Measurements from ENCODE around the gene UBN1.

Gene UBN1

DNA sequence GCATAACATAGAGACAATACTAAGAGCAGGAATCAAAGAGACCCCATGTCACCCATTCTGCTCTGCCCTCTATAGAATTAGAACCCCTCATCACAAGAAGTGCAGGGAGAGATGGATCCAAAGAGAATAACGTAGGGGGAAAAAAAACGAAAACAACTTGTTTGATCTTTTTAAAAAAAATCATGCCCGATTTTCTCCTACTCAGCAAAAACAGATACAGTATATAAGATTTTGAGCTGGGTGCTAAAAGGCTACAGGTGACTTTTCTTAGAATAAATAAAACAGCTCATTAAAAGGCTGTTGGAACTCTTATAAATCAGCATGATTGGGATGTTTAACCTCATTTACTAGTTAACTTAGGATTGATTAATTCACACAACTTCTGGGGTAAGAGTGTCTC is 17.4 kb downstream of the UBN1 start:
- no peak for DNase-seq

DNA sequence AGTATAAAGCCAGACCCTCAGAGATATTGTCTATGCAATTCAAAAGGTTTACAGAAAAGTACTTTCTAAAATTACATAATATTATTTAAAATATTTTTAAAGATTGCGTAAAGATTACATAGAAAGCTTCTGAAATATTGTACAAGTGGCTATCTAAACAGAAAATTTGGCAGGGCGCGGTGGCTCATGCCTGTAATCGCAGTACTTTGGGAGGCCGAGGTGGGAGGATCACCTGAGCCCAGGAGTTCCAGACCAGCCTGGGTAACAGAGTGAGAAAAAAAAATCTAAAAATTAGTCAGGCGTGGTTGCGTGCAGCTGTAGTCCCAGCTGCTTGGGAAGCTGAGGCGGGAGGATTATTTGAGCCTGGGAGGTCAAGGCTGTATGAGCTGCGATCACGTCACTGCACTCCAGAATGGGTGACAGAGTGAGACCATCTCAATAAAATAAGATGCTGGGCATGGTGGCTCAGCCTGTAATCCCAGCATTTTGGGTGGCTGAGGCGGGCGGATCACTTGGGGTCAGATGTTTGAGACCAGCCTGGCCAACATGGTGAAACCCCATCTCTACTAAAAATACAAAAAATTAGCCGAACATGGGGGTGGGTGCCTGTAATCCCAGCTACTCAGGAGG is 18.1 kb downstream of the UBN1 start:
- DNase-seq, result no peak

DNA sequence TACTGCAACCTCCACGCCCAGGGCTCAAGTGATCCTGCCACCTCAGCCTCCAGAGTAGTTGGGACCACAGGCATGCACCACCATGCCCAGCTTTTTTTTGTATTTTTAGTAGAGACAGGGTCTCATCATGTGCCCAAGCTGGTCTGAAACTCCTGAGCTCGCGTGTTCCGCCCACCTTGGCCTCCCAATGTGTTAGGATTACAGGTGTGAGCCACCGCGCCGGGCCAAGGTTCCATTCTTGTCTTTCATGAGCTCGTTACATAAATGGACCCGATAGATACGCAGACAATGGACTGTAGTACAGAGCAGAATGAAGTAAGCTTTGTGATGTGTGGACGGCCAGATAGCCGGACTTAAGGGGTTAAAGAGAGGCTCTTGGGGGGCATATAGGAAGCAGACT is 19.3 kb downstream of the UBN1 start:
- no peak for DNase-seq

DNA sequence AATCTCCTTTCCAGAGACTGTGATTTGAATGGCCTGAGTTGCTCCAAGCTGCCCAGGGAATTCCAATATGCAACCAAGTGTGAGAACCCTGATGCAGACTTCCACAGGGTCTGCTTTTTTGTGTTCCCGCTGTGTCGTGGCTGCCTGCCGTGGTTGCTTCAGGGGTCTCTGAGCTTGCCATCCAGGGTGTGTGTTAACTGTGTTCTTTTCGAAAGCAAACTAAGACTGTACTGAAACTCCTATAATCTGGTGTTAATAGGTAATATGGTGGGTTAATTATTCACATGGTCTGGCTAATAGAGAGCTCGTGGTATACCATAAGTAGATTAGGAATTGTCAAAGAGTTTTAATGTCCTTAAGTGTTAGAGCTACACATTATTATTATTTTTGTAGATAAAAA is 20.7 kb downstream of the UBN1 start:
- no peak for DNase-seq

DNA sequence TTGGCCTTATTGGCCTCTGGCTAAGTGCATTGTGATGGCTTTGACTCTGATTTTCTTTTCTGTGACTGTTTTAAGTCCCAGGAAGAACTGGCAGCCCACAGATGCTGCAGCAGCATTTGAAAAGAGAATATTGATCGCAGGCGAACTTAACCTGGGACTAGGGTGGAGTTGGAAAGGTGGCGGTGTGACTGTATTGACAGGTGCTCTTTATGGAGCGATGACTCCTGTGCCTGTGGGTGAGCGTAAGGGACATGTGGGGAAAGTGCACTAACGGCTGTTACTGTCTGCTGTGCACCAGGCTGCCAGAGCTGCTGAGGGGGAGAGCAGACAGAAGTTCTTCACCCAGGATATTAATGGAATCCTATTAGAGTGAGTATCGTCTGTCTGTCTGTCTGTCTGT is 21.3 kb downstream of the UBN1 start:
- DNase-seq, result no peak

DNA sequence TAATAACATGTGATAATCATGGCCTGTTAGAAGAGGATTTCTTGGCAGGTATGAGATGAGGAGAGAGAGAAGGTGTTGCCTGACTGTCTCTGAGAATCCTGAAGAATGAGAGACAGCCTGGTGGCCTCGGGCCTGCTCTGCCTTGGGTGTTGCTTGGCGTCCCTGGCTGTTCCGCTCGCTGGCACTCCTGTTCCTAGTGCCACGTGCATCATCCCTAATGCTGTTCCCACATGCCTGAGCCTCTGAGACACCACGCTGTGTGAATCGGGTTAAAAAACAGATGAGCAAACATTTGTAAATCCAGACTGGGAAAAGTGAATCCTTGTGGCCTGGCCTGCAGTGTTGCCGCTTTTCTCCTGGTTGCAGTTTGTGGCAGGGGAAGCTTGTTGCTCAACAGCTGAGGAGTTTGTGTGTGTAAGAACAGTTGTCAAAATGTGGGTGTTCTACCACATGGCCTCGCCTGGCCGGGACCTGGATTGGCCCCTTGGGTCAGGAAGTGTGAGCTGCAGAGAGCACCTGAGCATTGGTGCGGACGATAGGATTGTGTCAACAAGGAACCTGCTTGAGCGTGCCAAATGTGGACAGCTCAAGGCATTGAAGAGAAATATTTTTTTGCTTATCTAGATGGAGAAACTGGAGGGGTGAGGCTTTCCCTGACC is 22.0 kb downstream of the UBN1 start:
- DNase-seq, result no peak

DNA sequence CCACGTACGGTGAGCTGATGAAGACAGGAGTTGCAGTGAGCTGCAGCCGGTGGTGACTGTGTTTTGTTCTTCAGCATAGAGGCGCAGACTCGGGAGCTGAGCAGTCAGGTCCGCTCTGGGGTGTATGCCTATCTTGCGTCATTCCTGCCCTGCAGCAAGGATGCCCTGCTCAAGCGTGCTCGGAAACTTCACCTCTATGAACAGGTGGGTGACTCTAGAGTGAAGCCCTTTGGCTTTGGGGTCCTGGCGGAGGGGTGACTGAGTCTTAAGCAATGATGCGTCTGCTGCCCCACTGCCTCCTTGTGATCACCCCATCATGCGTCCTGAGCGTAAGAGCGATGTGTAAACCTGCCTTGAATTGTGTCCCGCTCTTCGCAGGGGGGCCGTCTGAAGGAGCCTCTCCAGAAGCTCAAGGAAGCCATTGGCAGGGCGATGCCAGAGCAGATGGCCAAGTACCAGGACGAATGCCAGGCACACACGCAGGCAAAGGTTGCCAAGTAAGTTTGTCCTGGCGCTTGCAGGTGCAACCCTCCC is 22.9 kb downstream of the UBN1 start:
- no peak for DNase-seq

DNA sequence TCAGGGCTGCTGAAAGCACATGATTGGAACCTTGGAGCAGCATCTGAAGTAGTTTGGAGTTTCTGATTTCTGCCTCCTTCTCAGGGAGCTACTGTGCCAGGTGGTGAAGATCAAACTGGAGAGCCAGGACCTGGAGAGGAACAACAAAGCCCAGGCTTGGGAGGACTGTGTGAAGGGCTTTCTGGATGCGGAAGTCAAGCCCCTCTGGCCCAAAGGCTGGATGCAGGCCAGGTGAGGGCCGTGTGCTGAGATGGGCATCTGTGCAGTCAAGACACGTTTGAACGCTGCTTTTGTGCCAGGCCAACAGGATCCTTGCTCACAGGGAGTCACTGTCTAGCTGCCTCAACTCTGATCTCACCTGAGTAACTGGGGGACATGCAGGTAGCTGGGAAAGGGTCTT is 23.8 kb downstream of the UBN1 start:
- DNase-seq, result no peak

DNA sequence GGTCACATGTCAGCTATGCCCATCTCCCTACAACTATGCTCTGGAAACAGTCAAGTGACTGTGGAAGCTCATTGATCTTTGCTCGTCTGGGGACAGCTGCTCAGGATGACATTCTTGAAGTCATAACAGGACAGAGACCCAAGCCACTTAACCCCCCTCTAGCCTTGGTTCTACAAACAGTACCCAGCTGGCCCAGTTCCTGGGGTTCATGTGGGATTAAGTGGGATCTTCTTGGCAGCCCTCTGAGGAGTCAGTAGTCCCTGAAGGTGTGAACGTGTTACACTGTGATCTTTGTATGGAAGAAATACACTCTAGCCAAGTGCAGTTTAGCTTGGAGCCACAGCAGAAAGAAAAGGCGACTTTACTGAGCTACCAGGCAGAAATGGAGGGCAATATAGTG is 25.8 kb downstream of the UBN1 start:
- no peak for DNase-seq

DNA sequence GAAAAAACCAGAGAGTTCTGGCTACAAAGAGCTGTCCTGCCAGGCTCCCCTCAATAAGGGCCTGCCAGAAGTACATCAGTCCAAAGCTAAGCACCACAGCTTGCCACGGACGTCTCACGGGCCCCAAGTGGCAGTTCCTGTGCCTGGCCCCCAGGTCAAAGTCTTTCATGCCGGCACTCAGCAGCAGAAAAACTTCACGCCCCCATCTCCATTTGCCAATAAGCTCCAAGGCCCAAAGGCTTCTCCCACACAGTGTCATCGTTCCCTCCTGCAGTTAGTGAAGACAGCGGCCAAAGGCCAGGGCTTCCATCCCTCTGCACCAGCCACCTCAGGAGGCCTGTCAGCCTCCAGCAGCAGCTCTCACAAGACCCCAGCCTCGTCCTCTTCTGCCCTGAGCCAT is 27.4 kb downstream of the UBN1 start:
- no peak for DNase-seq

DNA sequence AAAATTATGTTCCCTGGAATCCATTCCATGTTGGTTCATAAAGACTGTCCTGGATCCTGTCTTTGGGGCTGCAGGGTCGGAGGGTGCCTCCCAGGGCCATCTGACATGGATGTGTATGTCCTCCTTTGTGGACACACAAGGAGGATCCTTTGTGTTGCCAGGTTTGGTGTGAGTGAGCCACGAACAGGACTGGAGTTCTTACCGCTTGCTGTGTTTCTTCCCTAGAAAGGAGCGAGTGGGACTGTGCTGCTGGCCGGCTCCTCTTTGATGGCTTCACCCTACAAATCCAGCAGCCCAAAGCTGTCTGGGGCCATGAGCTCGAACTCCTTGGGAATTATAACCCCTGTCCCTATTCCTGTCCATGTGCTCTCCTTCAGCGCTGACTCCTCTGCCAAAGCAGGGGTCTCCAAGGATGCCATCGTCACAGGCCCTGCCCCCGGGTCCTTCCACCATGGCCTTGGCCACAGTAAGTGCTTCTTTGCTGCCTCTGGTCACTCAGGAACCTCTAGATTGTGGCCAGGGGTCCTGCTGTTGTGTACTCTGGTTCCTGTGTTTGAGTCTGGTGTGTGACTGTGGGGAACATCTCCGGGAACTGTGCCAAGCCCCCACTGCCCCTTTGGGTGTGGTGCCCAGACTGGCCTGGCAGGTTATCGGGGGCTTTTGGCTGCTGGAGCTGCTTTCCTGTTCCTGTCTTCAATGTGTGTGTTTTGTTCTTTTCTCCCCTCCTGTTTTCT is 29.5 kb downstream of the UBN1 start:
- DNase-seq, result no peak

DNA sequence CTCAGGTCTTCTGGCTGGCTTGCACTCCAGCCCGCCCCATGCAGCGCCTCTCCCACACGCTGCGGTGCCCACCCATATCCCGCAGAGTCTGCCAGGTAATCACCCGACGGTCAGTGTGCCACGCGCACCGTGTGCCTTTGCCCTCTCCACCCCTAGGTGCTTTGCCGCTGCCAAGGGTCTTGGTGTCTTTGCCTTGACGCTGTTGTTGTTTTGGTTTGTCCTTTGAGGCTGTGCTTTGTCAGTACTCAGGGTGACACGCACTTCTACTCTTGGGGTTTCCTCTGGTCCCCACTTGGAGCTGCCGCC is 30.1 kb downstream of the UBN1 start:
- DNase-seq, result no peak

DNA sequence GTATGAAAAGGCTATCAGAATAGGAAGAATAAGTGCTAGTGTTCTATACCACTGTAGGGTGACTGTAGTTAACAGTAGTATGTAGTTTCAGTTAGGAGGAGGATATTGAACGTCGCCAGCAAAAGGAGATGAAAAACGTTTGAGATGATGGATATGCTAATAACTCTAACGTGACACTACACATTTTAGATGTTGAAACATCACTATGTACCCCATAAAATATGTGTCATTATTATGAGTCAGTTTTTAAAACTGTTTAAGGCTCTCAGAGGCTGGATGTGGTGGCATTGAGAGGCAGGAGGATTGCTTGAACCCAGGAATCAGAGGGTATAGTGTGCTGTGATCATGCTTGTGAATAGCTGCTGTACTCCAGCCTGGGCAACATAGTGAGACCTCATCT is 31.8 kb downstream of the UBN1 start:
- DNase-seq, result no peak

DNA sequence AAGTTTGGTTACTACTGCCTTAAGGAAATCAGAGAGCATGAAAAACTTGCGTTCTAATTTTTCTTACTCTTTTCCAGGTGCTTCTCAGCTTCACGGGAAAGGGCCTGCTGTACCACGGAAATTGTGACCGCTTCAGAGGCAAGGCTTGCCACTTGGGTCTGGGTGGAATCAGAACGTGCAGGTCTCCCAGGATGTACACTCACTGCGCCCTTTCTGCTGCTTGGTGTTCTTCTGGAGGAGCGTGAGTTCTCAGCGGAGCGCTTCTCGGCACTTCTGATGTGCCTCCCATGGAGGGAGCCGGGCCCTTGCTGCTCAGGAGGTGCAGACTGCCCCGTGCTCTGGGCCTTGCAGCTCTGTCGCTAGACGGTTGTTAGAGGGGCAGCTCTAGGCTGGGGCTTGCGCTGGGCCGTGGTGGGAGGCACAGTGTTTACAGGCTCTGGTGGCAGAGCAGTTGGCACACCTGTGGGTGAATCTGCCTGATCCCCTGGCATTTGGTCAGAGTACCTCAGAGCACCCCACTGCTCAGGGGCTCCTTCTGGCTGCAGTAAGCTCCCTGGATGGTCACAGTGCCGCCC is 32.8 kb downstream of the UBN1 start:
- DNase-seq, result no peak

DNA sequence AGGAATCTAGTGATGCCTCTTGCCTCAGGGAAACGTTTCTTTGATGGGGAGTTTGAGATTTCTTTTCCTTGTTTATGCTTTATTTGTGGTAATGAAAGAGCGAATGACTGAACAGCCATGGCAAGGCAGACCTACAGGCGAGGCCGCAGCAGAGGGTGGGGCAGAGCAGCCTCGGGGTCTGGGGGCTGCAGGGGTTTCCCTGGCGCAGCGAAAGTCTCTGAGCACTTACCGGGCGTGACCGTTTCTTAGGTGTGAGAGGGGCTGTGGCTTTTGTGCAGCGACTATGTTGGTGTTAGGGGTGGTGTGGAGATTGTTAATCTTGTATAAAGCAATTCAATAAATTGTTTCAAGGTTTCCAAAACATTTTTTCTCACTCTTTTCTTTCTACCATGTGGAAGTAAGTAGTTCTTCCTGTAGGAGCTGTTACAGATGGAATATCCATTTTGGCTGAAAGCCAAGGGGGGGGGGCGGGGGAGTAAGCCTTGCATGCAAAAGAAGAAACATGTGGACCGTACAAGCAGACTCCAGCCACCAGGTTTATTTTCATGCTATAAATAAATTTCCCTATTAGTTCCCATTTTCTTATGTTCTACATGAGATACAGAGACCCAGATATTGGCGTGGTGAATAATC is 34.8 kb downstream of the UBN1 start:
- DNase-seq, result no peak

DNA sequence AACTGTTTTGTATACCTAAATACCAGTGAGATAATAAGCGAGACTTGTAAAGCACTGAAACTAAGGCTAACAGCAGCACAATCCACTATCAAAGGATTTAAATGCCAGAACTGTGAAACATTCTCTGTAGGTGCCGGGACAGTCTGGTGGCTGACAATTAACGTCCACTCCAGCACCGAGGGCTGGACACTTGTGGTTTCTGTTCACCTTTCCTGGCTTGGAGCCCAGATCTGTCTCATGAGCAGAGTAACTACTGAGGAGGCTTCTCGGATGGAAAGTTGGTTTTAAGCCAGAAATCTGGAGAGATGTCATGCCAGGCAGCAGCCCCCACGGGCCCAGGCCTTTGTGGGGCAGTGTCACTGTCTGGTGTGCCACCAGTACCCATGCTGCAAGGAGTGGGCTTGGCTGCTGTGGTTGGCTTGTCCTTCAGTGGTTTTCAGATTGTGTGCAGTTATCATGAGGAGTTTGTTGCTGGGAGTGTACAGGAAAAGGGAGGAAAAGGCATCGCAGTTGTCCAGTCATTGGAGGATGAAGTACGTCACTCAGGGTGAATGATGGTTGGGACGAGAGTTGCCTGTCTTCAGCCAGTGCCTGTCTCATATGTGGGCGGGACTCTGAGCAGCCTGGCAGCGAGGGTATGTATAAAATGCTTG is 35.5 kb downstream of the UBN1 start:
- DNase-seq, result peak; percentile 96

DNA sequence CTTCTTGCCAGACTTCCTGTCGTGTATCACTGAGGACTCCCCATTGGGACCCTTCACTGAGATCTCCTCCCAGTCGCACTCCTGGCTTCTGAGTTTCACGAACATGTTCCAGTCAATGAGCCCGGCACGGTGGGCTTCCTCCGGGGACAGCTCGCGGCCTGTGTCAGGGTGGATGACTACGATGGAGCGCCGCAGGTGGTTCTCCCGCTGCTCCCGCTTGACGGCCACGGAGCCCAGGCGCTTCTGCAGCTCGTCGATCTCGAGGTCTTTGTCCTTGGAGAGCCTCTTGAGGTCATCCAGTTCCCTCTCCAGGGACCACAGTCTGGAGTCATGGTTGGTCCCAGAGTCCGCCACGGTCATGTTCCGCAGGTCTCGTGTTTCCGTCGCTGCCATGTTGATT is 36.2 kb downstream of the UBN1 start:
- DNase-seq, result no peak

DNA sequence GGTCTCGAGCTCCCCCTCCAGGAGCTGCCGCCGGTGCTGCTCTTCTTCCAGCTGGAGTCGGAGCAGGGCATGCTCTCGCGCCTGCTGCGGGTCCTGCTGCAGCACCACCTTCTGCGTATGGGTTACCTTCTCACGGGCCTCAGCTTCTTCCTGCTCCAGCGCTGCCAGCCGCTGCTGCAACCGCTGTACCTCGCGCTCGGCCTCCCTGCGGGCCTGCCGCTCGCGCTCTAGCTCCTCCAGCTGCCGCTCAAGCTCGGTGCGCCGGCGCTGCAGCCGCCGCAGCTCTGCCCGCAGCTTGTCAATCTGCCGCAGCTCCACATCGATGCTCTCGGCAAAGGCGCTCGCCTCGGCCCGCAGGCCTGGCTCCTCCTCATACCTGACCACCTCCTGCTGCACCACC is 36.9 kb downstream of the UBN1 start:
- no peak for DNase-seq

DNA sequence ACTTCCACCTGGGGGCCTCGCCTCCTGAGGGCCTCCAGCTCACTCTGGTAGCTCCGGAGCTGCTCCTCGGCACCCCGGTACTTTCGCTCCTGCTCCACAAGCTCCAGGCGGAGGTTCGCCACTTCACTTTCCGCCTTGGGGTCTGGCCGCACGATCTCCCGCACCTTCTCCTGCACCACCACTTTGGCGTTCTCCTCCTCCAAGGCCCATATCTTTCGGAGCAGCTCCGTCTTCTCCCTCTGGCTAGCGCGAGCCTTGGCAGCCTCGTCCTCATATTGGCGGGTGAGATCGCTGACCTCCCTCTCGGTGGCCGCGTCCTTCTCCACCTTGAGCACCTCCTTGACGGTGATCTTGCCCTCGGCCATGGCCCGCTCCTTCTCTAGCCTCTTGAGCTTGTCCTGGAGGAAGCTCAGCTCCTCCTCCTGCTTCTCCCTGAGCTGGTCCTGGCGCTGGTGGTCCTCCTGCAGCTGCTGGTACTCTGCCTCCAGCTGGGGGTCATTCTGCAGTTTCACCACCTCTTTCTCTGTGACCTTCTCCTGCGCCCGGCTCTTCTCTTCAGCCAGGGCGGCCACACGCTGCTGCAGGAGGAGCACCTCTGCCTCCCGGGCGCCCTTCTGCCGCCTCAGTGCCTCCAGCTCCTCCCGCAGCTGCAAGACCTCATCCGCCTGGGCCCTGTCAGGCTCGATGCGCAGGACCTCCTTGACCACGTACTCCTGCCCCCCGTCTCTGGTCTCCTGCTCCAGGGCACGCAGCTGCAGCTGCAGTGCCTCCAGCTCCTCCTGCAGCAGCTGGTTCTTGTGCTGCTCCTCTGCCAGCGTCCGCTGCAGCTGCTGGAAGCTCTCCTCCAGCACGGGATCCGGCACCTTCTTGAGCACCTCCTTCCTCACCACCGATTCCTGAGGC is 37.9 kb downstream of the UBN1 start:
- DNase-seq, result no peak

DNA sequence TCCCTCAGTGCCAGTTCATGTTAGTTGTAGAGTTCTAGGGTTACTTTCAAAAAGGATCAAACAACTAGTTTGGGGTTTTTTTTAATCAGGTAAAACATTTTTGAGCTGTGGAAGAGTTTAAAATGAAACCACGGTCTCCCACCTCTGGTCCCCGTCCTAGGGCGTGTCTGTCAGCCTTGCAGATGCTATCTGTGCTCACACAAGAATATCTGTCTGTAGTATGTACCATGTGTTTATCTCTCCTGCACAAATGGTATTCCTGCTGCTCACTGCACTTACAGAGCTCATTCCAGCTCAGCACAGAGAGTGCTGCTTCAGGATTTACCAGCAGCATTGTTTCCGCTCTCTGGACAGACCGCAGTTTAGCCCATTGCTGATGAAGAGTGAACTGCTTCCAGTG is 38.9 kb downstream of the UBN1 start:
- no peak for DNase-seq

DNA sequence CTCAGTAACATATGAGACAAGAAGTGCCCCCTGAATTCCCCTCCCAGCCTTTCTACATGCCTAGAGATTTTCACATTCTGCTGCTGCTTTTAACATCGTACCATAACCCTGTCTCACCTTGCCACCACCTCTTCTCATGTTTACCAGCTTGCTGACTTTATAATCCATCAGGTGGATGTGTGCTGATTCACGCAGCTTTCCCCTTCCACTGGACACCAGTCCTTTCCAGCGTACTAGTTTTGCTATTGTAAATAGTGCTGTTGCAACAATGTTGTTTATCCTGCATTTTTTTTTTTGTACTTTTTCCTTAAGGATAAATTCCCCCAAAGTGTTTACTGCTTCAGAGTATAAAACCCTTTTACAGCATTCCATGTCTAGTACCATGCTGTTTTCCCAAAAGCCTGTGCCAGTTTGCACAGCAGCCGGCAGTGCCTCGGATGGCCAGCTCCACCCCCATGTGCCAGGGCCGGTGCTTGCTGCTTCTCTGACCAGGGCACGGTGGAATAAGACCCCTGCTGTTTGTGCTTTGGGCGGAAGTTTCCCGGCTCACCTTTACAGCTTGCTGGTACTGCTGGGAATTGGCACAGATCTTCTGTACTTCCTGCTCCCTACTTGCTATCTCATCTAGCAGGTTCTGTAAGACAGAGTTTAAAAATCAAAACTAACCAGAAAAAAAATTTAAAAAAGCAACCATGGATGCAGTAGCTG is 41.3 kb downstream of the UBN1 start:
- DNase-seq, result no peak
